SK-N-SH treated with all-trans-retinoic acid at 6 μM for 48 hours (cell line): ENCODE measurements around the gene BRD4.

Source experiments
- GLIS3 ChIP-seq: fragments of 250-450 bp; sonication (Bioruptor Pico); IDR thresholded peaks from 2 replicates; pipeline ENCODE4 v1.5.0; 2020; ENCODE audit warnings: mild to moderate bottlenecking, moderate library complexity
- PATZ1 ChIP-seq: fragments of 250-450 bp; sonication (Bioruptor Pico); IDR thresholded peaks from 2 replicates; pipeline ENCODE4 v1.8.0; 2020; ENCODE audit warnings: mild to moderate bottlenecking, moderate library complexity, borderline replicate concordance

- TF ChIP-seq PATZ1 (no peak), GLIS3 (CRISPR knock-in tag) (no peak)
These were observed 64.0 kb downstream of the BRD4 start for GRCh38 chr19:15268192-15268927.
